ENCODE measurements around the gene CMTM1. TPM values are rescaled to one million over a fixed set of nuclear protein-coding genes. Genes with fewer than 3 reads are reported as not detected.
A peak's percentile ranks its signal among the peaks of the same experiment; 100 is the strongest.

Gene CMTM1
- total RNA-seq, 3 donors from 2014 or later, result 1.6 to 2.9 (median 1.9) TPM

- H3K4me1 ChIP-seq, result no peaks in the 10 kb centered on the region
- peak overlapping the region in 1 of 2 donors; percentile 95 for H3K27ac ChIP-seq
- H3K36me3 ChIP-seq, result no peaks in the 10 kb centered on the region
- peak overlapping the region; percentile 65 to 75 (median 72) for H3K4me3 ChIP-seq
- no peaks in the 10 kb centered on the region for H3K9me3 ChIP-seq
- DNase-seq (ENCODE audit: low spot score in 2 of 2), result no peak
- no peak for TF ChIP-seq POLR2AphosphoS5 (IDR thresholded peaks at IDR 0.05)
- no peak for TF ChIP-seq CTCF (IDR thresholded peaks at IDR 0.05)
- no peak for TF ChIP-seq POLR2A (IDR thresholded peaks at IDR 0.05)
- no peaks in the 10 kb centered on the region for H3K27me3 ChIP-seq
- intact Hi-C loops (cut with DNase I; ENCODE audit: low total_unique reads), result no loop called here
These were observed 13.0 kb upstream of the CMTM1 start for GRCh38 chr16:66553223-66553622.

- Histone ChIP-seq H3K36me3 (no peaks in the 10 kb centered on the region), H3K27ac (no peak overlapping the region), H3K4me1 (no peaks in the 10 kb centered on the region), H3K27me3 (no peaks in the 10 kb centered on the region), H3K4me3 (no peak overlapping the region), H3K9me3 (no peaks in the 10 kb centered on the region)
- DNase-seq (ENCODE audit: low spot score in 2 of 2), result no peak
- intact Hi-C loops (cut with DNase I; ENCODE audit: low total_unique reads), result no loop called here
- TF ChIP-seq CTCF (IDR thresholded peaks at IDR 0.05), result no peak
- TF ChIP-seq POLR2AphosphoS5 (IDR thresholded peaks at IDR 0.05), result no peak
- TF ChIP-seq POLR2A (IDR thresholded peaks at IDR 0.05), result no peak
These were observed 12.2 kb upstream of the CMTM1 start for GRCh38 chr16:66554021-66554420.

- H3K9me3 ChIP-seq, result no peaks in the 10 kb centered on the region
- TF ChIP-seq POLR2A (IDR thresholded peaks at IDR 0.05) (no peak), CTCF (IDR thresholded peaks at IDR 0.05) (no peak), POLR2AphosphoS5 (IDR thresholded peaks at IDR 0.05) (no peak)
- no peaks in the 10 kb centered on the region for H3K36me3 ChIP-seq
- DNase-seq (ENCODE audit: low spot score in 2 of 2), result no peak
- H3K4me1 ChIP-seq, result no peaks in the 10 kb centered on the region
- intact Hi-C loops (cut with DNase I; ENCODE audit: low total_unique reads), result no loop called here
- no peaks in the 10 kb centered on the region for H3K27me3 ChIP-seq
- no peak overlapping the region for H3K27ac ChIP-seq
- no peak overlapping the region for H3K4me3 ChIP-seq
These were observed 11.7 kb upstream of the CMTM1 start for GRCh38 chr16:66554495-66554894.

- no peaks in the 10 kb centered on the region for H3K36me3 ChIP-seq
- TF ChIP-seq CTCF (IDR thresholded peaks at IDR 0.05), result no peak
- TF ChIP-seq POLR2A (IDR thresholded peaks at IDR 0.05), result no peak
- TF ChIP-seq POLR2AphosphoS5 (IDR thresholded peaks at IDR 0.05), result no peak
- H3K9me3 ChIP-seq, result no peaks in the 10 kb centered on the region
- no peak overlapping the region for H3K27ac ChIP-seq
- no peaks in the 10 kb centered on the region for H3K27me3 ChIP-seq
- H3K4me1 ChIP-seq, result no peaks in the 10 kb centered on the region
- no peak overlapping the region for H3K4me3 ChIP-seq
- DNase-seq (ENCODE audit: low spot score in 2 of 2), result no peak
- intact Hi-C loops (cut with DNase I; ENCODE audit: low total_unique reads), result no loop called here
These were observed 6.1 kb upstream of the CMTM1 start for GRCh38 chr16:66560107-66560506.

- intact Hi-C loops (cut with DNase I; ENCODE audit: low total_unique reads), result no loop called here
- Histone ChIP-seq H3K36me3 (no peaks in the 10 kb centered on the region), H3K4me3 (no peak overlapping the region), H3K27ac (no peak overlapping the region), H3K27me3 (no peaks in the 10 kb centered on the region), H3K9me3 (no peaks in the 10 kb centered on the region), H3K4me1 (no peaks in the 10 kb centered on the region)
- no peak for DNase-seq (ENCODE audit: low spot score in 2 of 2)
- TF ChIP-seq POLR2A (IDR thresholded peaks at IDR 0.05), result no peak
- TF ChIP-seq CTCF (IDR thresholded peaks at IDR 0.05), result no peak
- no peak for TF ChIP-seq POLR2AphosphoS5 (IDR thresholded peaks at IDR 0.05)
These were observed 4.7 kb upstream of the CMTM1 start for GRCh38 chr16:66561381-66562080.
